ENCODE results near the gene LRGUK.

DNA sequence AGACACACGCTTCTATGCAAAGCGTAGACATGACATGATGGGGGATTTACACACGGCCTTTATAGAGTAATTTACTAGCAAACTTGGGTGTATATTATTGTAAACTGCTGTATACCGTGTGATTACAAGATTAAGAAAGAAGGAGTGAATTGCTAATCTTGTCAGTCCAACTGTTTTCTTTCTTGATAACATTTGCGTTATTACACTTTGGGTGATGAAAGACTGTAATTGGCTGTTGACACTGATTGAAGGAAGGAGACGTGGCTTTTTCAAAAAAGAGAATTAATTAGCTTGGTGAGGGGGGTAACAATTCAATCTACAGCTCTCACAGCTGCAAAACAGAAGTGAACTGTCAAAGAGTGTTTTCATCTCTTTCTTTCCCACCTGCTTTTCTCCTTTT, 156.9 kb downstream of the LRGUK start:
- TF ChIP-seq, protein P1, sequence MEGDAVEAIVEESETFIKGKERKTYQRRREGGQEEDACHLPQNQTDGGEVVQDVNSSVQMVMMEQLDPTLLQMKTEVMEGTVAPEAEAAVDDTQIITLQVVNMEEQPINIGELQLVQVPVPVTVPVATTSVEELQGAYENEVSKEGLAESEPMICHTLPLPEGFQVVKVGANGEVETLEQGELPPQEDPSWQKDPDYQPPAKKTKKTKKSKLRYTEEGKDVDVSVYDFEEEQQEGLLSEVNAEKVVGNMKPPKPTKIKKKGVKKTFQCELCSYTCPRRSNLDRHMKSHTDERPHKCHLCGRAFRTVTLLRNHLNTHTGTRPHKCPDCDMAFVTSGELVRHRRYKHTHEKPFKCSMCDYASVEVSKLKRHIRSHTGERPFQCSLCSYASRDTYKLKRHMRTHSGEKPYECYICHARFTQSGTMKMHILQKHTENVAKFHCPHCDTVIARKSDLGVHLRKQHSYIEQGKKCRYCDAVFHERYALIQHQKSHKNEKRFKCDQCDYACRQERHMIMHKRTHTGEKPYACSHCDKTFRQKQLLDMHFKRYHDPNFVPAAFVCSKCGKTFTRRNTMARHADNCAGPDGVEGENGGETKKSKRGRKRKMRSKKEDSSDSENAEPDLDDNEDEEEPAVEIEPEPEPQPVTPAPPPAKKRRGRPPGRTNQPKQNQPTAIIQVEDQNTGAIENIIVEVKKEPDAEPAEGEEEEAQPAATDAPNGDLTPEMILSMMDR (IDR thresholded peaks at IDR 0.05), result no peak
- TF ChIP-seq POLR2A (IDR thresholded peaks at IDR 0.05), result no peak

Data from esophagus squamous epithelium (tissue), 4 donors.